ENCODE measurements around the gene ZSWIM6. TPM values are rescaled to one million over a fixed set of nuclear protein-coding genes. Genes with fewer than 3 reads are reported as not detected.

ZSWIM6 gene
- total and polyA plus RNA-seq, 2 experiments from 2014 or later = 9.0 to 12.7 TPM

GRCh38 chr5:61575581-61575980, 243.5 kb downstream of the ZSWIM6 start:
- TF ChIP-seq EZH2 (IDR thresholded peaks at IDR 0.05; ENCODE audit: borderline replicate concordance) (no peak), CTCF (IDR thresholded peaks at IDR 0.05; ENCODE audit: poor library complexity) (no peak), EZH2phosphoT487 (IDR thresholded peaks at IDR 0.05; ENCODE audit: low read depth, severe bottlenecking, unreplicated experiment) (no peak)
- DNase-seq (ENCODE audit: low spot score) = no peak
- WGBS (ENCODE audit: low lambda C conversion rate, missing lambda C conversion rate) = 77% methylated on average over 6 of the region's 6 CpGs
- Histone ChIP-seq H3K27me3 (no peaks in the 10 kb centered on the region), H3K79me2 (no peaks in the 10 kb centered on the region), H3K4me3 (no peak overlapping the region), H3K4me2 (no peak overlapping the region), H2AFZ (no peak overlapping the region), H3K9me3 (ENCODE audit: low read depth) (no peaks in the 10 kb centered on the region), H3K27ac (no peak overlapping the region), H3K9me2 (replicated peaks; ENCODE audit: insufficient read depth) (no peaks in the 10 kb centered on the region), H4K20me1 (ENCODE audit: insufficient read depth, poor library complexity, severe bottlenecking) (no peaks in the 10 kb centered on the region), H3K4me1 (ENCODE audit: insufficient read depth) (no peaks in the 10 kb centered on the region), H3K36me3 (replicated peaks; ENCODE audit: insufficient read depth, low read depth) (no peaks in the 10 kb centered on the region)

GRCh38 chr5:61576556-61576955, 244.5 kb downstream of the ZSWIM6 start:
- no peaks in the 10 kb centered on the region for H3K27me3 ChIP-seq
- 89% methylated on average over 3 of the region's 3 CpGs for WGBS (ENCODE audit: low lambda C conversion rate, missing lambda C conversion rate)
- no peaks in the 10 kb centered on the region for H3K79me2 ChIP-seq
- H3K36me3 ChIP-seq (replicated peaks; ENCODE audit: insufficient read depth, low read depth) = no peaks in the 10 kb centered on the region
- H2AFZ ChIP-seq = no peak overlapping the region
- H3K4me2 ChIP-seq = no peak overlapping the region
- no peaks in the 10 kb centered on the region for H3K9me2 ChIP-seq (replicated peaks; ENCODE audit: insufficient read depth)
- DNase-seq (ENCODE audit: low spot score) = no peak
- H3K4me1 ChIP-seq (ENCODE audit: insufficient read depth) = no peaks in the 10 kb centered on the region
- no peaks in the 10 kb centered on the region for H3K9me3 ChIP-seq (ENCODE audit: low read depth)
- TF ChIP-seq EZH2 (IDR thresholded peaks at IDR 0.05; ENCODE audit: borderline replicate concordance) = no peak
- TF ChIP-seq CTCF (IDR thresholded peaks at IDR 0.05; ENCODE audit: poor library complexity) = no peak
- no peak for TF ChIP-seq EZH2phosphoT487 (IDR thresholded peaks at IDR 0.05; ENCODE audit: low read depth, severe bottlenecking, unreplicated experiment)
- no peak overlapping the region for H3K27ac ChIP-seq
- H3K4me3 ChIP-seq = no peak overlapping the region
- H4K20me1 ChIP-seq (ENCODE audit: insufficient read depth, poor library complexity, severe bottlenecking) = no peaks in the 10 kb centered on the region

- DNase-seq (ENCODE audit: low spot score) = no peak
- no peaks in the 10 kb centered on the region for H4K20me1 ChIP-seq (ENCODE audit: insufficient read depth, poor library complexity, severe bottlenecking)
- H3K9me2 ChIP-seq (replicated peaks; ENCODE audit: insufficient read depth) = no peaks in the 10 kb centered on the region
- H3K4me1 ChIP-seq (ENCODE audit: insufficient read depth) = no peaks in the 10 kb centered on the region
- WGBS (ENCODE audit: low lambda C conversion rate, missing lambda C conversion rate) = 92% methylated on average over 1 of the region's 1 CpG
- H3K4me3 ChIP-seq = no peak overlapping the region
- no peaks in the 10 kb centered on the region for H3K36me3 ChIP-seq (replicated peaks; ENCODE audit: insufficient read depth, low read depth)
- H3K4me2 ChIP-seq = no peak overlapping the region
- H3K27me3 ChIP-seq = no peaks in the 10 kb centered on the region
- no peaks in the 10 kb centered on the region for H3K79me2 ChIP-seq
- TF ChIP-seq EZH2phosphoT487 (IDR thresholded peaks at IDR 0.05; ENCODE audit: low read depth, severe bottlenecking, unreplicated experiment) = no peak
- TF ChIP-seq EZH2 (IDR thresholded peaks at IDR 0.05; ENCODE audit: borderline replicate concordance) = no peak
- TF ChIP-seq CTCF (IDR thresholded peaks at IDR 0.05; ENCODE audit: poor library complexity) = no peak
- no peak overlapping the region for H2AFZ ChIP-seq
- H3K9me3 ChIP-seq (ENCODE audit: low read depth) = no peaks in the 10 kb centered on the region
- no peak overlapping the region for H3K27ac ChIP-seq
Observed at GRCh38 chr5:61578858-61579503, 246.9 kb downstream of the ZSWIM6 start.
